GM18508 (cell line): Measurements from ENCODE around the gene ZBTB6.
A peak's percentile ranks its signal among the peaks of the same experiment; 100 is the strongest.

Experiments used
- ATAC-seq: cut with Tn5 transposase; IDR thresholded peaks from one replicate; pipeline ENCODE4 v1.9.1; 2021; ENCODE audit warnings: moderate number of reproducible peaks; ENCODE audit not compliant: insufficient read depth, unreplicated experiment

Gene ZBTB6, protein sequence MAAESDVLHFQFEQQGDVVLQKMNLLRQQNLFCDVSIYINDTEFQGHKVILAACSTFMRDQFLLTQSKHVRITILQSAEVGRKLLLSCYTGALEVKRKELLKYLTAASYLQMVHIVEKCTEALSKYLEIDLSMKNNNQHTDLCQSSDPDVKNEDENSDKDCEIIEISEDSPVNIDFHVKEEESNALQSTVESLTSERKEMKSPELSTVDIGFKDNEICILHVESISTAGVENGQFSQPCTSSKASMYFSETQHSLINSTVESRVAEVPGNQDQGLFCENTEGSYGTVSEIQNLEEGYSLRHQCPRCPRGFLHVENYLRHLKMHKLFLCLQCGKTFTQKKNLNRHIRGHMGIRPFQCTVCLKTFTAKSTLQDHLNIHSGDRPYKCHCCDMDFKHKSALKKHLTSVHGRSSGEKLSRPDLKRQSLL

DNA sequence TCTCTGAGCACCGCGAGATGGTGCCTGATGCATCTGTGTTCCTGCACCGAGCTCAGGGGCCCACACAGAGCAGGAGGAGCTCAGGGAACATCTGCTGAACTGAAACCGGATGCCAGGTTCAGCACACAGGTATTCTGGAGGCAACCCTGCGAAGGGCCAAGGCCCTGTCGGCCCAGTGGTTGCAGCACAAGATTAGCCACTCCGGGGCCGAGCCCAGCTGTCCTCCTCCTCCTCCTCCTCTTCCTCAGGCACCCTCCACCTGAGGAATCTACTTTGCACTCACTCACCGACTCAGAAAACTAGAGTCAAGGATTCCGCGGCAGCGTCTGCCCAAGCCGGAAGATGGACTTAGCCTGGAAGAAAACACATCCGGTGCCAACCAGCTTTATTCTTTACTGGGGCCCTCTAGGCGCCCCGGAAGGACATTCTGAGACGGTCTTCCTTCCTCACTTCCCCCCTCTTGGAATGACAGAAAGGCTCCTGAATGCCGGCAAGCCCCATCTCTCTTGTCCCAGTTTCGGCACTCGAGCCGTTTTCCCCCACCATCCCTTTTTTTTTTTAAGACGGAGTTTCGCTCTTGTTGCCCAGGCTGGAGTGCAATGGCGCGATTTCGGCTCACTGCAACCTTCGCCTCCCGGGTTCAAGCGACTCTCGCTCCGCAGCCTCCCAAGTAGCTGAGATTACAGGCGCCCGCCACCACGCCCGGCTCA is at the start of gene ZBTB6:
ZBTB6 (minus strand) TSS at position 360 of the 710 bp plus-strand sequence. CDS start 1,251 bp downstream, outside the sequence.
- ATAC-seq, result peak; percentile 89

DNA sequence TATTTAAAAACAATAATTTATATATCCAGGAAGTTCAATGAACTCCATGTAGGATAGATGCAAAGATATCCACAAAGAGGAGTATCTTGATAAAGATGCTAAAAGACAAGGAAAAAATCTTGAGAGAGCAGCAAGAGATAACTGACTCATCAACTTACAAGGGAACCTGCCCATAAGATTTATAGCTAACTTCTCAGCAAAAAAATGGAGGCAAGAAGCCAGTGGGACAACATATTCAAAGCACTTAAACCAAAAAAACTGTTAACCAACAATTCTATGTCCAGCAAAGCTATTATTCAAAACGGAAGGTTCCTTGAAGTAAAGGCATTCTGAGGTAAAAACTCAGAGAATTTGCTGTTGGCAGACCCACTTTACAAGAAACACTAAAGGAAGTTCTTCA is 48.0 kb upstream of the ZBTB6 start:
- ATAC-seq, result no peak

DNA sequence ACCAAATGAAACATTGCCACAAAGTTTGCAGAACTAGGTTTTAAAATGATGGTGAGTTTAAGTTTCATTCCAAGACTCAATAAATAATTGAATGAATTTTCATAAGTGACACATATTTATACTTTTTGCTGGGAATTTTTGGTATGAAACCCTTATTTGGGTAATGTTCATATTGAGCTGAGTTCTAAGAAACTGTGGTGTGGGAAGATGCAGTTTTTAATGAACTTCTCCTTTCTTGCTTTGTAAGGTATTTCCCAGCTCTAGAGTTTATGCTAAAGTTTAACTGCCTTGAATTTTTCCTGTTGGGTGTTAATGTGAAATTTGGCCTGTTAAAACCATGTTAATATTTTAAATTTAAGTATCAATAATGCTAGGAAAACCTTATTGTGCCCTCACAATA is 42.8 kb upstream of the ZBTB6 start:
- no peak for ATAC-seq

DNA sequence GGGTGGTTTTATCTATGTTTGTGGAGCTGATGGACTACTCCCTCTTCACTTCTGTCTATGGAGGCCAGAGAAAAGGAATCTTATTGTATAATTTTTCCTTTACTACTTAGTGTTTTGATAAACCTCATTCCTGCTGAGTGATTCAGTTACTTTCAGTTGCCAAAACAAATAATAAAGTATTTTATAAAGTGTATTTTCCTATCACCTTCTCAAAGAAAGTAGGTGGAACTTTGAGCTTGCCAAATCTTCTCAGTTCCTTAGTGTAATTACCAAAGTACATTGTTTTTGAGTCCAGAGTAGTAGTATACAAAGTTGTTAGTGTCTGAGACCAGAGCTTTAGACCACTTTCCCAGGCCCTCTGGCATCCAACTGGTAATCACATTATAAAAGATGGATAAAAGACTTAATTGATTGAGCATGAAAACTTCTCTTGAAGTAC is 41.1 kb upstream of the ZBTB6 start:
- ATAC-seq, result no peak

DNA sequence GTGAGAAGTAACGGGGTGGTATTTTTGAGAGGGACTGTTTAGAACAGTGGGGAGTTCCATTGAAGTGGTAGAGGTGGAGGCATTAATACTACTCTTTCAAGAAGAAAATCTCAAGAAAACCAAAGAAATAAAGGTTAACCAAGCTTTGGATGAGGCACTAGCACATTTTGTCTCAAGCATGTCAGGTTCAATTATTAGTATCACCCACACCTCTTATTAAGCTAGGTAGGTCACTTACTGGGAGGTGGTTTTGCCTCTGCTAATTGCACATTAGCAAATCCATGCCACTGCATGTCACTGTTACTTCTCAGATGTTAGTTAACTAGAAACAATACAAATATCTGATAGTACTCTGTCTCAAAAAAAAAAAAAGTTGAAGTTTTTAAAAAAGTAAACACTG is 37.9 kb upstream of the ZBTB6 start:
- no peak for ATAC-seq

DNA sequence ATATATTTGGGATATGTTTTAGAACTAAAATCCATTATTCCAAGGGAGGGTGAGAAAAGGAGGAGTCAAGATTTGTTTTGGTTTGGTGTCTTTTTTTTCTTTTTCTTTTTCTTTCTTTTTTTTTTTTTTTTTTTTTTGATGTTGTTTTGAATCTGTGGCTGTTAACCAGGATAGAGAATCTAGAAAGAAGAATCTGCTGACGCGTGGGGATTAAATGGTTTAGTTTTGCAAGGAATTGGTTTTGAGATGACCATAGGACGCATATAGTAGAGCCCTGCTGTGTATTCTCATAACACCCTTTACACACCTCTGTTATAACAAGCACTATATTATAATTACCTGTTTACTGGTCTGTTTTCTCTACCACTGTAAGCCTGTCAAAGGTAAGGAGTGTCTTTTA is 37.1 kb upstream of the ZBTB6 start:
- ATAC-seq, result no peak

DNA sequence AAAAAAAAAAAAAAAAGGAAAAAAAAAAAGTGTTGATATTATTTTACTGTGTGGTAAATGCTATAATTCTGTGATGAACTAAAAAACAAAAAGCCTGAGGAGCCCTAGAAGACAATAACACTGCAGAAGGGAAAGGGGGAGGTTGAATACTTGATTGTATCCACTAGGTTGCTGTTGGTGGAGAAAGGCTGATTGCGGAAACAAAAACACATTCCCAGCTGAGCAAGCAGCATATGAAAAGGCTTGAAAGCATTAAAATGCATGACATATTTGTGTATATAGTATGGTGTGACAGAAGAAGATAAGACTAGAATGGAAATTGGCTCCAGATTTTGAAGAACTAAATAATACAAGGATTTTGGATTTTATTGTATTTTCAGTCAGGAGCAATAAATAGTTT is 36.6 kb upstream of the ZBTB6 start:
- ATAC-seq, result no peak

DNA sequence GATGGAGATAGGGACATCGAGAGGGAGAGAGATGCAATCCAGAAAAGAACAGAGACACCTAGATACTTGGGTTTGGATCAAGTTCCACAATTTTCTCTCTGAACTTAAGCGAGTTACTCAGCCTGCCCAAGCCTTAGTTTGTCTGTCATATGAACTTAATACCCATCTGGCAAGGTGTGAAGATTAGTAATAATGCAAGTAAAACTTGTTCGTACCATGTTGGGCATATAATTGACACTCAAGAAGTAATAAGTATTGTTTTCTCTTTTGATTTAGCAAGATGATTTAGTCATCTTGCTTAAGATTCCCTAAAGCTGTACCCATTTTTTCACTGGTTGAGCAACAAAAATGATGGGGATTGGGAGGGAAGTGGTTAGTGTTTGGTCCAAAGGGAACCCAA is 35.2 kb upstream of the ZBTB6 start:
- ATAC-seq, result no peak

DNA sequence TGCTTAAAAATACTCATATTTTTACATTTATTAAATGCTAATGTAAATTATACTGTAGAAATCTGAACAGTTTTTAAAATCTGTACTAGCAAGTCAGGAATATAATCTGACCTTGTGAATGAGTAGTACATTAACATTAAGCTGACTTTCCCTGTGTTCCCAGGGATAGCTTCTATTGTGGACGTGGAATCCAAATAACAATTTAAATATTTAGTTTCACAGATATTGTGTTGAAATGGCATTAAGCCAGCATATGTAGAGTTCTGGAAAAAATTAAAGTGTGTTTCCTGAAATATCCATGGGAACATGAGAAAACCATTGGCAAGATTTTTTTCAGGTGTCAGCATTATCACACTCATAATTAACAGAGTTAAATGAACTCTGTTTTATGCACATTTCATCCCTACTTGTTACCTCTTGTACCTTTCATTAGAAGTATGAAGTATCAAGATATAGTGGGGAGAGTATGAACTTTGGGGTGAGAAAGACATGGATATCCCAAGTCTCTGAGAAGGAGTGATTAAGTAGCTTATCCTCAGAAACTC is 33.4 kb upstream of the ZBTB6 start:
- no peak for ATAC-seq

DNA sequence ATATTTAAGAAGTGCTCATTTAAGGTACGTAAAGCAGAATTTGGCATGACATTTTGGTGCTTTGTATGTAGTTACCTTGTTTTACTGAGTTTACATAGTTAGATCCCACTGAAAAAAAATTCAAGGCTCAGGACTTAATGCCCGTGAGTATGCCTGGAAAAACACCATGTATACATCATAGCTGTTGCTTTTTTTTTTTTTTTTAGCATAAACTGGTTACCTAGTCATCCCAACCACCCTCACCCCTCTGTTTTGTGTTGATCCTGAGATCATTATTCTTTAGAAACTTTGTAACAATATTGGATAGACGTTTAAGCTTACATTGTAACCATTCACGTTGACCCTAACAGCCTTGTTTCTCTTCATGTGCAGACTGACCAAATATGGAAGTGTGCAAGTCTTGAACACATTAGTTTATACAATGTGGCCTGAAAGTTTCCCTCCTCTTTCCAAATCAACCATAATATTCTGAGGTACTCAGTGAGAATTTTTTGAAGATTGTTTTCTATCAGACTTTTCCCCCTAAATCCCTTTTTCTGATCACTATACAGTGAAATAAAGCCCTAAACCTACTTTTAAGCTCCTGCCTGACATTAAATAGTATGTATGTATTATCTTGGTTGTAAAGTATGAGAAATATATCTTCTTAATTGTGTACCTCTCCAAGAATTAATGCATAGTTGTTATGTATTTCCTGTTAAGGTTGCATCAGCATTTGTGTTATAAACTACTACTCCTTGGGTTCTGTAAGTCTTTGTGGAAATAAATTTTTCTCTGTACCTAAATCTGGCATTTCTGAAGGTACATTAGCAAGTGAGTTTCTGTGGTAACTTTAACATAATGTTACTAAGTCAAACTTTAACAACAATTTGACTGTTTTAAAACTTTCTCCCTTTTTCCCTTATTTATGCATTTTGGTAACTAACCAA is 32.1 kb upstream of the ZBTB6 start:
- no peak for ATAC-seq

DNA sequence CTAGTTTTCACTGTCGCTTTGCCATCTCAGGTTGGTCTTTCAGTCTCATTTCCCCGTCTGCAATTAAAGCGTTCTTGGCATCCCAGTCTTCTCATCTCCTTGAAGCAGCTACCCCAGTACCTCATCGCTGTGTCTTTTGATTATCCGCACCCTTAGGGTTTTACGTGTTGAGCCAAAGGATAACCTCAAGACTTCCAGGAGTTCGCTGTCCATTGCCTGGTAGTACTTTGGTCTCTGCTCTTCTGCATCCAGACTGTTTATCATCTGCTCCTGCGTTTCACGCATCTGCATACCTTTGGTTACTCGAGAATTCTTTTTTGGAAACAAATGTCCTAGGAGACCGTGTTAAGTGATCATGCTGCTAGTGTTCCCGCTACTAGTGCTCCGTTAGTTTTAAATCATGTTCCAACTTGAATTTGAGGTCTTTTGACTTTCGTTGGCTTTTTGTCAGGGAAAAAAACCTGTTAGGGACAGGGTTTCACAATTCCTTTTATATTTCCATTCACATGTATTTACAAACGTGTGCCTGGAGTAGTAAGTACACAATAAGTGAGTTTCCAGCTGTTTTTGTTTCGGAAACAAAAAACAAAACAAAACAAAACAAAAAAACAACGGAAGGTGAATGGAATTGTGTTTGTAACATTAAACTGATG is 28.6 kb upstream of the ZBTB6 start:
- ATAC-seq, result no peak

DNA sequence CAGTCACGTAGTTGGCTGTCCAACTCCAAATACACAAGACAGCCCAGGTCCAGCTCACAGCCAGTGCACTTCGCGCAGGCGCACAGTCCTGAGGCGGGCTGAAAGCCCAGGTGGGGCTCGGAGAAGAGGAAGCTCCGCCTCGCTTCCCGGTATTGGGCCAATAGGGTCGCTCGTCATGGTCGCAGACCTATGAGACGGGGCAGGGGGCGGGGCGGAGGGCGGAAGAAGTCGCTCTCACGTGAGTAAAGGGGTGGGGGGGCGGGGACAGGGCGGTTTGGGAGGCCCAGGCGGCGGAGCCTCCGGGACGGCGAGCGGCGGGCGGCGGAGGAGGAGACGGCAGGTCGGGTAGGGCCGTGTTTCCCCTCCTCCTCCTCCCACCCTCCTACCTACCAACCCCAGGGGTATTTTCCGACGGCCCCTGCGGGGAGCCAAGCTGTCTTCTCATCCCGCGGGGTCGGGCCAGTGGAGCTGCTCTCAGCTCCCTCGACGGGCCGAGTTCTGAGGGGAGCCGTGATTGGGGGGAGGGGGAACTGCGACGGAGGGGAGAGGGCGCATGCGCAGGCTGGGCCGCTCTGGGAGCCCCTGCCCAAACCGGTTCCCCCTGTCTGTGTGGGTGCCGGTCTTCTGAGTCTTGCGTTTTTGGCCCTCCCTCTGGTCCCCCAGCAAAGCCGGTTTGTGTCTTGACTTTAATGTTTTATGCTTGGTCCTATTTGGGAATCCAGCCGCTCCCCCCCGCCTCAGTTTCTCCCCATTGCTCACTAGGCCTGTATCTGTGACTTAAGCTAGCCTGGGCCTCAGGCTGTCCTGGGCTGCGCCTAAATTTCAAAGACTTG is 27.8 kb upstream of the ZBTB6 start, which contains the start of gene RABGAP1:
RABGAP1 (plus strand) TSS at position 272 of the 833 bp plus-strand sequence. CDS start 16,040 bp downstream, outside the sequence.
- peak; percentile 93 for ATAC-seq

DNA sequence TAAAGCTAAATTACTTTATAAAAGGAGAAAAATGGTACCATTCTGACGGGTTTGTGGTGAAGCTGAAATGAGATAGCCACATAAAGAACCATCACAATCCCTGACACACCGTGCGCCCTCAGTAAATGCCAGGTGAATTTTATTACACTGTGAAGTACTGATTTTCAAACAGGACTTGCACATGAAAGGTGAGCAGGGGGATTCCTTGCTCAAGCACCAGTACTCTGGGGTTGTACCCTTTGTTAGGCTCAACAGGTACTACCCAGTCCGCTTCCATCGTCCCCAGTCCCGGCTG is 27.3 kb upstream of the ZBTB6 start:
- ATAC-seq, result no peak

DNA sequence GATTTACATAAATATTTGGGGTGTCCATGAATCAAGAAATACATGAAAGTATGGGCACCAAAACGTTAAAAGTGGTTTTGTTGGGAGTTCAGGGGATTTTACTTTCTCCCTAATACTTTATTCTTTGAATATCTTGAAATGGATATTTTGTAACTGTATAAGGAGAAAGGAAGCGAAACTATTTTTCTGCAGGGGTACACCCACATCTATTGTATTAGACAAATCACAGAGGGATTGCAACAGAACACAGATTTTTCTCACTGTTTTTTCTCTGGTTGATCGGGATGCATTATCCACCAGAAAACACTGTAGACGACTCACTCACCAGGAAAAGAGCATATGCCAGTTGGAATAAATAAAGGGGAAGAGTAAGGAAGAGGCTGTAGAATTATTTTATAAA is 26.5 kb upstream of the ZBTB6 start:
- ATAC-seq, result no peak

DNA sequence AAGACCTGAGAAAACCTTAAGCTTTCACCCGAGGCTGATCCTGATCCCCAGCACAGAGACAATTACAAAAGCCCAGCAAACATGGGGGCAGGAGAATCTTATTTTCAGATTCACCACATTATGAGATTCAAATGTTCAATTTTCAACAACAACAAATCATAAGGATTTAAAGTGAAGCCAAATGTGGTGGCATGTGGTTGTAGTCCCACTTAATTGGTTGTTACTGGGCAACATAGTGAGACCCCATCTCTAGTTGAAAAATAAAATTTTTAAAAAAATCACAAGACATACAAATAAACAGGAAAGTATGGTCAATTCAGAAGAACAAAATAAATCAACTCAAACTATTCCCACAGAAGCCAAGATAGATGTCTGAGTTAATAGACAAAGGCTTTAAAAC is 23.8 kb upstream of the ZBTB6 start:
- ATAC-seq, result no peak

DNA sequence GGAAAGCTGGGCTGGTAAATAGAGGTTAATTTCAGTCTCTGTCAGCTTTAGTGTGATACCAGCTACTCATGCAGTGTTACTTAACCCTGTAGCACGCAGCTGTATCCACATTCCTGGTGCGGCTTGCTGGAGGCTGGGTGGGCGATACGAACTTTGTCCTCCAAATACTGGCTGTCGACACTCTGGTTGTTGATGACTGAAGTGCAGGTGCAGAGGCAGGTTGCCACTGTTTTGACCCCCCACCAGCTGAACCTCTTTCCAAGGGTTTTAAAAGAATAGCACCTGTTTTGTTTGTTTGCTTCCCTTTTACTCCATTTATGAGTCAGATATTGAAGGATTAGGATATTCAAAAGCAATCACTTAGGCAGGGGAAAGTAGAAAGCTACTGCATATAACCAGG is 23.3 kb upstream of the ZBTB6 start:
- ATAC-seq, result no peak

DNA sequence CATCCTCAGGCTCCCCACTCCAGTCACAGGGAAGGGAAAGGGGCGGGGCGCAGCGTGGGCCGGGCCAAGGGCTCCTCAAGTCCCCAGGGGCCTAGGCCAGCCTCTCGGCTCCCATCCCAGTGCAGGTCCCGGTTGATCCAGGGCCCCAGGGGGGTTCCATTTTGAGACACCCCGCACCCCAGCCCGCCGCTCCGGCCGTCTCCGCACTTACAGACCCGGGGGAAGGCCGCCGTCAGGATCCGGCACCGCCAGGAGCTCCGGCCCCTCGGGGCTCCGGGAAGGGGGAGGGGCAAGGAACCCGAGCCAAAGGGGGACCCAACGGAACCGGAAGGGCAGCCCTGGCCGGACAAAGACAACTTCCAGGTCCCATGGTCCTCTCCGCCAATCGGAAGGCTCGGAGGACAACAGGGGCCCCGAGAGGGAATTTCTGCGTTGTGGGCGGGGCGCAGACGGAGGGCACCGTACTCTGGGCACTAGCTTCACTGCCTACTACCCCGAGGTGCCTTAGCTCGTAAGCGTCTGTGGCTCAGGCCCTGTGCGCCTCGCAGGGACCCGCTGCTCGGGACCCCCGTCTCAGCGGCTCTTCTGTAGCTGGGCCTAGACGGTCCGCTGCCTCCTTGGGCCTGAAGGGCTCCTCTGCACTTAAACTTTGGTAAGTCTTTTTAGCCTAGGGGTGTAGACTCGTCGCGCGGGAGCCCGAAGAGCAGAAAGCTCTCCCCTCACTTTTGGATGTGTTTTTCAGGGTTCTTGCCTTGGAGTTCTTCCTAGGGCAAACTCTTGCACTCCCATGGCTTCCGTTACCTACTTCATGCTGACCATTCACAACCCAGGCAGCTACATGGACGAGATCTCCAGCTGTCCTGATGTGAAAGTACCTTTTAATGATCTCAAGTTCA is 18.4 kb upstream of the ZBTB6 start, which contains the start of gene ZBTB26:
ZBTB26 (minus strand) TSS at position 287 of the 896 bp plus-strand sequence. CDS start 11,578 bp downstream, outside the sequence.
- ATAC-seq, result peak; percentile 71
